ENCODE results near the gene GRIN3B. TPM values are rescaled to one million over a fixed set of nuclear protein-coding genes. Genes with fewer than 3 reads are reported as not detected.

The GRIN3B gene
- total and polyA plus RNA-seq, 2 of the 8 experiments (the other 6 are each of a cell fraction or from before 2014, with no cell fraction given): 0.45 to 1.0 TPM

- CTCF ChIA-PET (ENCODE audit: partially characterized antibody): interaction anchor here (0.9 to 1.6 kb wide), 6 partner anchors 8 to 215 kb away, joined by 3 to 4 read pairs (median 3); no protein-coding TSS in a partner anchor
- no peaks in the 10 kb centered on the region for H3K79me2 ChIP-seq (ENCODE audit: control insufficient read depth in 1 of 2, insufficient read depth in 2 of 2, low read length in 2 of 2)
- no peak overlapping the region for H2BK5ac ChIP-seq (ENCODE audit: low read depth, low read length)
- no peak overlapping the region for H4K5ac ChIP-seq (ENCODE audit: insufficient read length, low read depth, low read length)
- FAIRE-seq (no peak), DNase-seq (ENCODE audit: low read depth in 1 of 2, low spot score in 2 of 2) (no peak)
- H3K36me3 ChIP-seq (ENCODE audit: control insufficient read depth in 2 of 4, insufficient read depth in 4 of 4, low read length in 3 of 4): peaks cover 4 to 40% (median 8%) of the 10 kb centered on the region in 4 experiments; a peak in 5 of 8 replicates
- no peak overlapping the region for H3K4me3 ChIP-seq (ENCODE audit: extremely low read depth in 1 of 4, insufficient read depth in 2 of 4, low read depth in 3 of 4, low read length in 4 of 4)
- no peaks in the 10 kb centered on the region for H3K27me3 ChIP-seq (replicated peaks in 1 of 4; ENCODE audit: control insufficient read depth in 3 of 4, extremely low read depth in 1 of 4, insufficient read depth in 3 of 4, low read length in 3 of 4)
- H3K4me1 ChIP-seq (replicated peaks in 1 of 4; ENCODE audit: control insufficient read depth in 3 of 4, insufficient read depth in 4 of 4, low read length in 3 of 4): no peaks in the 10 kb centered on the region
- no peak overlapping the region for H2BK120ac ChIP-seq (replicated peaks; ENCODE audit: low read depth, low read length)
- no peaks in the 10 kb centered on the region for H3K79me1 ChIP-seq (ENCODE audit: low read depth, low read length)
- no peak overlapping the region for H2AK5ac ChIP-seq (ENCODE audit: low read depth, low read length)
- WGBS, 2 experiments (ENCODE audit: extremely low coverage in 1 of 2, insufficient coverage in 1 of 2, insufficient read length in 1 of 2, insufficient replicate concordance in 2 of 2, low coverage in 1 of 2, low lambda C conversion rate in 2 of 2, missing lambda C conversion rate in 1 of 2): 92% methylated on average over 37 of the region's 73 CpGs; no CpG with 5 or more reads in 1 of the 2 experiments
- no peak overlapping the region for H3K9ac ChIP-seq (replicated peaks in 1 of 4; ENCODE audit: extremely low read depth in 1 of 4, low read depth in 3 of 4, low read length in 3 of 4)
- peaks cover 0 to 6% of the 10 kb centered on the region in 2 experiments for H4K20me1 ChIP-seq (replicated peaks in 1 of 2; ENCODE audit: control insufficient read depth in 1 of 2, insufficient read depth in 2 of 2, low read length in 2 of 2)
- H2AFZ ChIP-seq (ENCODE audit: low read length): no peak overlapping the region
- H4K8ac ChIP-seq (ENCODE audit: extremely low read depth, insufficient read depth, low read length): no peak overlapping the region
- H3K14ac ChIP-seq (ENCODE audit: insufficient read length): no peak overlapping the region
- H3K9me3 ChIP-seq (ENCODE audit: insufficient read depth in 2 of 2, low read depth in 1 of 2, low read length in 1 of 2): no peaks in the 10 kb centered on the region
- no peak overlapping the region for H3K56ac ChIP-seq (replicated peaks; ENCODE audit: insufficient read length, low read depth, low read length)
- H3K23ac ChIP-seq (ENCODE audit: insufficient read length): no peak overlapping the region
- no peak overlapping the region for H2BK20ac ChIP-seq (ENCODE audit: low read length)
- no peak overlapping the region for H3K4me2 ChIP-seq (ENCODE audit: insufficient read depth in 1 of 2, low read depth in 2 of 2, low read length in 2 of 2)
- no peaks in the 10 kb centered on the region for H3K23me2 ChIP-seq (ENCODE audit: low read depth, low read length)
- no peak overlapping the region for H2BK12ac ChIP-seq (ENCODE audit: low read depth, low read length)
- POLR2A ChIA-PET (ENCODE audit: partially characterized antibody): interaction anchor here (0.5 to 7.7 kb wide), 5 partner anchors 12 to 214 kb away, joined by 3 to 81 read pairs (median 7); partner anchors contain the start of gene CNN2
- H4K91ac ChIP-seq (replicated peaks; ENCODE audit: insufficient read length, low read length): no peak overlapping the region
- H3K4ac ChIP-seq (replicated peaks; ENCODE audit: insufficient read length, low read depth, low read length): no peak overlapping the region
- H2BK15ac ChIP-seq (ENCODE audit: low read length): no peak overlapping the region
- TF ChIP-seq GTF2F1 (IDR thresholded peaks at IDR 0.05; ENCODE audit: borderline replicate concordance, low read depth, low read length) (no peak), TAF7 (optimal IDR thresholded peaks at IDR 0.05; ENCODE audit: borderline replicate concordance, low read depth, low read length) (no peak), CEBPB (IDR thresholded peaks at IDR 0.05; ENCODE audit: low read depth, low read length) (no peak), JUND (IDR thresholded peaks at IDR 0.05; ENCODE audit: low read length) (no peak)
- H3K18ac ChIP-seq (ENCODE audit: extremely low read depth, low read length): no peak overlapping the region
- no peak overlapping the region for H3K27ac ChIP-seq (ENCODE audit: low read depth, low read length)
Observed at GRCh38 chr19:1007399-1008251, 7.4 kb downstream of the GRIN3B start.

Data from H1 (cell line).